ENCODE measurements around the gene ZNF507.

Gene ZNF507

GRCh38 chr19:32322541-32322940 lies 22.9 kb upstream of the ZNF507 start:
- Histone ChIP-seq H3K36me3 (ENCODE audit: control insufficient read depth in 1 of 2, insufficient read depth in 2 of 2, low read length in 2 of 2) (no peaks in the 10 kb centered on the region), H3K14ac (ENCODE audit: low read length) (no peak overlapping the region), H3K27ac (ENCODE audit: low read depth, low read length) (no peak overlapping the region), H4K8ac (ENCODE audit: low read depth, low read length) (no peak overlapping the region), H3K9ac (ENCODE audit: low read length) (no peak overlapping the region), H2AK5ac (ENCODE audit: low read length) (no peak overlapping the region), H2BK120ac (ENCODE audit: insufficient read depth, low read length, poor library complexity) (no peak overlapping the region), H3K9me3 (ENCODE audit: insufficient read depth, low read depth, low read length) (no peaks in the 10 kb centered on the region), H2BK5ac (ENCODE audit: low read depth, low read length, poor library complexity) (no peak overlapping the region), H4K91ac (ENCODE audit: low read depth, low read length) (no peak overlapping the region), H3K4me1 (ENCODE audit: control insufficient read depth in 1 of 2, insufficient read depth in 2 of 2, low read length in 2 of 2) (no peaks in the 10 kb centered on the region), H3K4me2 (ENCODE audit: low read length) (no peak overlapping the region), H2AFZ (ENCODE audit: insufficient read depth, low read length, poor library complexity) (no peak overlapping the region), H3K23ac (ENCODE audit: low read length) (no peak overlapping the region), H4K12ac (ENCODE audit: low read depth, low read length) (no peak overlapping the region), H3K4ac (ENCODE audit: low read depth, low read length) (no peak overlapping the region), H3K18ac (ENCODE audit: low read length) (no peak overlapping the region), H3K79me1 (ENCODE audit: low read length) (no peaks in the 10 kb centered on the region), H3K4me3 (ENCODE audit: low read depth, low read length) (no peak overlapping the region), H3K79me2 (ENCODE audit: control insufficient read depth, insufficient read depth, low read length, poor library complexity) (no peaks in the 10 kb centered on the region), H3K27me3 (ENCODE audit: insufficient read depth, low read length) (no peaks in the 10 kb centered on the region), H2BK12ac (ENCODE audit: low read length) (no peak overlapping the region)
- no peak for DNase-seq
- no CpG with 5 or more reads among the region's 7 CpGs for WGBS (ENCODE audit: extremely low coverage, insufficient coverage, insufficient read length)

- no peak overlapping the region for H3K4me3 ChIP-seq (ENCODE audit: low read depth, low read length)
- no peak overlapping the region for H3K4ac ChIP-seq (ENCODE audit: low read depth, low read length)
Measured at GRCh38 chr19:32324631-32325285, 20.7 kb upstream of the ZNF507 start.

GRCh38 chr19:32330213-32330857 lies 15.1 kb upstream of the ZNF507 start:
- Histone ChIP-seq H4K91ac (ENCODE audit: low read depth, low read length) (no peak overlapping the region), H3K4me1 (ENCODE audit: control insufficient read depth in 1 of 2, insufficient read depth in 2 of 2, low read length in 2 of 2) (no peaks in the 10 kb centered on the region), H2AK5ac (ENCODE audit: low read length) (no peak overlapping the region), H3K9ac (ENCODE audit: low read length) (no peak overlapping the region), H2BK5ac (ENCODE audit: low read depth, low read length, poor library complexity) (no peak overlapping the region), H4K12ac (ENCODE audit: low read depth, low read length) (no peak overlapping the region), H3K9me3 (ENCODE audit: insufficient read depth, low read depth, low read length) (no peaks in the 10 kb centered on the region), H3K79me2 (ENCODE audit: control insufficient read depth, insufficient read depth, low read length, poor library complexity) (no peaks in the 10 kb centered on the region), H3K4me2 (ENCODE audit: low read length) (no peak overlapping the region), H3K27ac (ENCODE audit: low read depth, low read length) (no peak overlapping the region), H3K27me3 (ENCODE audit: insufficient read depth, low read length) (no peaks in the 10 kb centered on the region), H3K4ac (ENCODE audit: low read depth, low read length) (no peak overlapping the region), H3K79me1 (ENCODE audit: low read length) (no peaks in the 10 kb centered on the region), H3K4me3 (ENCODE audit: low read depth, low read length) (no peak overlapping the region), H2BK12ac (ENCODE audit: low read length) (no peak overlapping the region), H2AFZ (ENCODE audit: insufficient read depth, low read length, poor library complexity) (no peak overlapping the region), H3K23ac (ENCODE audit: low read length) (no peak overlapping the region), H3K14ac (ENCODE audit: low read length) (no peak overlapping the region), H2BK120ac (ENCODE audit: insufficient read depth, low read length, poor library complexity) (no peak overlapping the region), H3K18ac (ENCODE audit: low read length) (no peak overlapping the region), H4K8ac (ENCODE audit: low read depth, low read length) (no peak overlapping the region), H3K36me3 (ENCODE audit: control insufficient read depth in 1 of 2, insufficient read depth in 2 of 2, low read length in 2 of 2) (no peaks in the 10 kb centered on the region)
- no peak for DNase-seq
- no CpG with 5 or more reads among the region's 17 CpGs for WGBS (ENCODE audit: extremely low coverage, insufficient coverage, insufficient read length)

More at GRCh38 chr19:32324631-32325285, 20.7 kb upstream of the ZNF507 start:
- WGBS (ENCODE audit: extremely low coverage, insufficient coverage, insufficient read length), result no CpG with 5 or more reads among the region's 10 CpGs
- Histone ChIP-seq H2AFZ (ENCODE audit: insufficient read depth, low read length, poor library complexity) (no peak overlapping the region), H3K9ac (ENCODE audit: low read length) (no peak overlapping the region), H3K4me1 (ENCODE audit: control insufficient read depth in 1 of 2, insufficient read depth in 2 of 2, low read length in 2 of 2) (no peaks in the 10 kb centered on the region), H4K8ac (ENCODE audit: low read depth, low read length) (no peak overlapping the region), H2BK120ac (ENCODE audit: insufficient read depth, low read length, poor library complexity) (no peak overlapping the region), H2BK12ac (ENCODE audit: low read length) (no peak overlapping the region), H3K4me2 (ENCODE audit: low read length) (no peak overlapping the region), H3K18ac (ENCODE audit: low read length) (no peak overlapping the region), H3K9me3 (ENCODE audit: insufficient read depth, low read depth, low read length) (no peaks in the 10 kb centered on the region), H3K27me3 (ENCODE audit: insufficient read depth, low read length) (no peaks in the 10 kb centered on the region), H3K14ac (ENCODE audit: low read length) (no peak overlapping the region), H4K91ac (ENCODE audit: low read depth, low read length) (no peak overlapping the region), H3K36me3 (ENCODE audit: control insufficient read depth in 1 of 2, insufficient read depth in 2 of 2, low read length in 2 of 2) (no peaks in the 10 kb centered on the region), H3K23ac (ENCODE audit: low read length) (no peak overlapping the region), H4K12ac (ENCODE audit: low read depth, low read length) (no peak overlapping the region), H2BK5ac (ENCODE audit: low read depth, low read length, poor library complexity) (no peak overlapping the region), H3K27ac (ENCODE audit: low read depth, low read length) (no peak overlapping the region), H2AK5ac (ENCODE audit: low read length) (no peak overlapping the region), H3K79me2 (ENCODE audit: control insufficient read depth, insufficient read depth, low read length, poor library complexity) (no peaks in the 10 kb centered on the region), H3K79me1 (ENCODE audit: low read length) (no peaks in the 10 kb centered on the region)
- DNase-seq, result no peak

GRCh38 chr19:32333227-32333626 lies 12.2 kb upstream of the ZNF507 start:
- no peak overlapping the region for H3K4me3 ChIP-seq (ENCODE audit: low read depth, low read length)
- H3K18ac ChIP-seq (ENCODE audit: low read length), result no peak overlapping the region
- H4K12ac ChIP-seq (ENCODE audit: low read depth, low read length), result no peak overlapping the region
- no peaks in the 10 kb centered on the region for H3K4me1 ChIP-seq (ENCODE audit: control insufficient read depth in 1 of 2, insufficient read depth in 2 of 2, low read length in 2 of 2)
- H2AK5ac ChIP-seq (ENCODE audit: low read length), result no peak overlapping the region
- no peak overlapping the region for H2BK5ac ChIP-seq (ENCODE audit: low read depth, low read length, poor library complexity)
- H3K9ac ChIP-seq (ENCODE audit: low read length), result no peak overlapping the region
- no peak for DNase-seq
- H3K14ac ChIP-seq (ENCODE audit: low read length), result no peak overlapping the region
- no peak overlapping the region for H3K23ac ChIP-seq (ENCODE audit: low read length)
- no peak overlapping the region for H2BK120ac ChIP-seq (ENCODE audit: insufficient read depth, low read length, poor library complexity)
- no peak overlapping the region for H4K91ac ChIP-seq (ENCODE audit: low read depth, low read length)
- no CpG with 5 or more reads among the region's 5 CpGs for WGBS (ENCODE audit: extremely low coverage, insufficient coverage, insufficient read length)
- no peak overlapping the region for H3K27ac ChIP-seq (ENCODE audit: low read depth, low read length)
- H3K4me2 ChIP-seq (ENCODE audit: low read length), result no peak overlapping the region
- H3K4ac ChIP-seq (ENCODE audit: low read depth, low read length), result no peak overlapping the region
- no peak overlapping the region for H2AFZ ChIP-seq (ENCODE audit: insufficient read depth, low read length, poor library complexity)
- H4K8ac ChIP-seq (ENCODE audit: low read depth, low read length), result no peak overlapping the region
- H3K36me3 ChIP-seq (ENCODE audit: control insufficient read depth in 1 of 2, insufficient read depth in 2 of 2, low read length in 2 of 2), result no peaks in the 10 kb centered on the region
- H3K27me3 ChIP-seq (ENCODE audit: insufficient read depth, low read length), result no peaks in the 10 kb centered on the region
- H2BK12ac ChIP-seq (ENCODE audit: low read length), result no peak overlapping the region
- H3K9me3 ChIP-seq (ENCODE audit: insufficient read depth, low read depth, low read length), result no peaks in the 10 kb centered on the region
- H3K79me2 ChIP-seq (ENCODE audit: control insufficient read depth, insufficient read depth, low read length, poor library complexity), result no peaks in the 10 kb centered on the region
- H3K79me1 ChIP-seq (ENCODE audit: low read length), result no peaks in the 10 kb centered on the region
